A673 (cell line): ENCODE measurements around the gene CD4.

Experiments
- CTCF ChIP-seq: fragments of 300-800, 200-600 bp; sonication (generic); conservative IDR thresholded peaks from 2 replicates; pipeline ENCODE4 v1.5.1; 2017; ENCODE audit warnings: low read depth, mild to moderate bottlenecking, antibody characterized with exemption, low read length, moderate library complexity, mixed read lengths
- EZH2 ChIP-seq: fragments of 200-600 bp; sonication (generic); IDR thresholded peaks from 2 replicates; pipeline ENCODE4 v1.6.1; 2017; ENCODE audit warnings: borderline replicate concordance, low read depth, mild to moderate bottlenecking, mixed read lengths, antibody characterized with exemption, low read length; ENCODE audit not compliant: poor library complexity, severe bottlenecking

- TF ChIP-seq CTCF: no peak
- no peak for TF ChIP-seq EZH2
Observed at GRCh38 chr12:6820166-6820565, 30.8 kb downstream of the CD4 start.
